ENCODE data around the gene EGFL6.

The EGFL6 gene, protein sequence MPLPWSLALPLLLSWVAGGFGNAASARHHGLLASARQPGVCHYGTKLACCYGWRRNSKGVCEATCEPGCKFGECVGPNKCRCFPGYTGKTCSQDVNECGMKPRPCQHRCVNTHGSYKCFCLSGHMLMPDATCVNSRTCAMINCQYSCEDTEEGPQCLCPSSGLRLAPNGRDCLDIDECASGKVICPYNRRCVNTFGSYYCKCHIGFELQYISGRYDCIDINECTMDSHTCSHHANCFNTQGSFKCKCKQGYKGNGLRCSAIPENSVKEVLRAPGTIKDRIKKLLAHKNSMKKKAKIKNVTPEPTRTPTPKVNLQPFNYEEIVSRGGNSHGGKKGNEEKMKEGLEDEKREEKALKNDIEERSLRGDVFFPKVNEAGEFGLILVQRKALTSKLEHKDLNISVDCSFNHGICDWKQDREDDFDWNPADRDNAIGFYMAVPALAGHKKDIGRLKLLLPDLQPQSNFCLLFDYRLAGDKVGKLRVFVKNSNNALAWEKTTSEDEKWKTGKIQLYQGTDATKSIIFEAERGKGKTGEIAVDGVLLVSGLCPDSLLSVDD

DNA sequence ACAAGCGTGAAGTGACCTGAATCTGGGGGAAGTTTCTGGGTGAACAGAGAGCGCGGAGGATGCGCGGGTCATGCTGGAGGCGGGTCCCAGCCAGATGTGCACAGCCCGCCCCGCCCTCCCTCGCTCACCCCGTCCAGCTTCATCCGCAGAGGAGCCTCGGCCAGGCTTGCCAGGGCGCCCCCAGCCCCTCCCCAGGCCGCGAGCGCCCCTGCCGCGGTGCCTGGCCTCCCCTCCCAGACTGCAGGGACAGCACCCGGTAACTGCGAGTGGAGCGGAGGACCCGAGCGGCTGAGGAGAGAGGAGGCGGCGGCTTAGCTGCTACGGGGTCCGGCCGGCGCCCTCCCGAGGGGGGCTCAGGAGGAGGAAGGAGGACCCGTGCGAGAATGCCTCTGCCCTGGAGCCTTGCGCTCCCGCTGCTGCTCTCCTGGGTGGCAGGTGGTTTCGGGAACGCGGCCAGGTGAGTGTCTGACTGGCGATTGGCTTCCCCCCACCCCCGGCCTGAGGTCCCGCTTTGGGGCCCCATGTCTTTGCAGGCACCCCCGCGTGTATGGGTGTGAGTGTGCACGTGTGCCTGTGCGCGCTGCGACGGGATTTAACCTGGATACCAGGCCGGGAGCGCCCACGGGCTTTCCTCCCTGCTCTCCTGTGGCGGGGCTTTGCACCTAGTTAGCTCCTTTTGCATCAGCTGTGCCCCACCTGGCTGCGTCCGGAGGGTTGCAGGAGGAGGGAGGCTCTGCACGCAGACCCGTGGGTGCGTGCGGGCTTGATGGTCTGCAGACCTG is at the start of gene EGFL6:
Gene EGFL6, plus strand, starts transcription at position 123 of the 782 bp plus-strand sequence. Its CDS starts 261 bp downstream, at position 384.
- DNase-seq = peak; percentile 43

DNA sequence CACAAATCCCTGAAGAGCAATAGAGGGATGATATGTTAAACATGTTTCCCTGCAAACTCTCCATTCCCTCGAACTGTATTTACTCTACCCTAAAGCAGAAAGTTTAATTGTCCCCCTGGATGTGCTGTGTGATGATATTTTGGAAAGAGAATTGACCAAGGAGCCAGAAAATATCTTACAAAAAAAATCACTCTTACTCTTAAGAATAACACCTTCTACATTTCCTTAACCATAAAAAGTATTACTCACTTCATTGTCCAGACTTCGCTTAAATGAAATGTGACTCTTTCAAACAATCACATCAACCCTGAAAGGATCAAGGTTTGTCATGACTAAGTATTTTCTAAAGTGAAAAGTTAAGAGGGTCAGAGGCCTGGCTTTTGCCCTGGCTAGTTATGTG is 49.0 kb upstream of the EGFL6 start:
- no peak for DNase-seq

DNA sequence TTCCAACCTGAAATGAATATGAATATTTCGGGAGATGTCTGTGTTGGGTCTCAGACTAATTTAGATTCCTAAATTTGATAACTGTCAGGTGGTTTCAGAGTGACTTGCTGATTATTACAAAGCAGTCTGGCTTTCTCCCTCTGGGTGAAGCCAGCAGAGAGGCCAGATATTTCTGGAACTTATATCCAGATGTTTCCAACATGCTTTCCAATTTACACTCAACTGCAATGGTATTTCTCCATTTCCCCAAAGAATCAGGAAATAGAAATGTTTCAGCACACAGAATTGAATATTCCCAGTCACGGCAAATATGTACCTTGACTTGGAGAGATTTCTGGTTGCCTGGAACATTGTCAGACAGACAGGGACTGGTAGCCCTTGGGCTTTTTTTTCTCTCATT is 48.5 kb upstream of the EGFL6 start:
- DNase-seq = no peak

DNA sequence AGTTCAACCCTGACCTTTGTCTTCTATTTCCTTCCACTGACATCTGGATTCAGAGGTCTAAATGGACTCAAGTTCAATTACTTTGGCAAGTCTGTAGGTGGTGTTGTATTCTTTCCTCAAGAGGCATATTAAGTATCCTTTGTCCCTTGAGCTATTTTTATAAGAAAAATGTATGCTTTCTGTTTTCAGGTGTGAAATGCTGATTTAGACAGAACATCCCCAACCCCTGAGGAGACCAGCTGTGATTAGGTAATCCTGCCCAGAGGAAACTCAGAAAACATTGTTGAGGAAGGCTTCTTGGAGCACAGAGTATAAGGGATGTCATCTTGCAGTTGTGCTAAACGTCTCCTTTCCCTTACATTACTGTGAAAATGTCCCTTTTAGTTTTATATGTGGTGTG is 46.6 kb upstream of the EGFL6 start:
- no peak for DNase-seq

DNA sequence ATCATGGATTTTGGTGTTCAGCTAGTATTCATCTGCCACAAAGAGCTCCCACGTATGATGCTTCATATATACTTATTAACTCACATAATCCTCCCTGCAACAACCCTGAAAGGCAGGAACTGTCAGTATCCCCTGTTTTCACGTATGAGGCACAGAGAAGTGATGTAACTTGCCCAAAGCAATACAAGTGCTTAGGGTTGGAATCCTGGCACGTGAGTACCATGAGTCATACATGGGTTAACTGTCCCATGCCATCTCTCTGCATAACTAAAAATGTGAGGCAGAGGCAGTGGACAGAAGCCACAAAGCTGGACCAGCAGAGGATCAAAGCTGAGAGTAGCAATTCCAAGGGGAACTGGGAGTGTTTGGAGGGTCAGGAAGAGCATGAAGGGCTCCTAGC is 35.7 kb upstream of the EGFL6 start:
- DNase-seq = no peak

DNA sequence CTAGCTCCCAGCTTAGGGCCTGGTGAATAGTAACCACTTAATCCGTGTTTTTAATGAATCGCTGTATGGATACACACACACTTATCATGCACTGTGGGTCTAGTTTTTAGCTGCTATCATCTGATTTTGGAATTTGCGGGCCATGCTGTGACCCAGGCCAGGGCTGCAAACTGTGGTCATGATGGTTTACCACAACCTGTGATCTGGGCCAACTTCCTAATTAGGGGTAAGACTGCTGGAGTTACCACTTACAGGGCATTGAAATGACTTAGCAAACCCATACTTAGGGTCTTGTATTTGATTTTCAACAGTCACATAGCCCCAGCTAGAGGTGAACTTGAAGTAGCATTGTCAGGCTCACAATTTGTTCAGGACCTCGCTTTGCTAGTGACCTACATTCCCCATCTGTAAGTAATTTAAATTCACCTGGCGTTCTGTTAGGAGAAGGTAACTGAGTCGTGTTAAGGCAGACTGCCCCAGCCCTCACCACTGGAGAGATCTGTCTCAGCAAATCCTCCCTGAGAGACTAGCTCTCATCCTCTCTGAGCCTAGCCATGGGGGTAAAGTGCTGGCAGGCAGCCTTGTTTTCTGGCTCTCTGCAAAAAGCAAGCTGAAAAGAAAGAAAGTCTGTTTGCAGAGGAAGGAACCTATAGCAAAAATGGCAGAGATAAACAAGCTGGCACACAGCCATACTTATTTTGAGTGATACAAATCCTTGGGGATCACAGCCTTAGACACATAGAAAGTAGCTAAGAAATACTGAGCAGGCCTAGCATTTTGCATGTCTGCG is 33.8 kb upstream of the EGFL6 start:
- no peak for DNase-seq

DNA sequence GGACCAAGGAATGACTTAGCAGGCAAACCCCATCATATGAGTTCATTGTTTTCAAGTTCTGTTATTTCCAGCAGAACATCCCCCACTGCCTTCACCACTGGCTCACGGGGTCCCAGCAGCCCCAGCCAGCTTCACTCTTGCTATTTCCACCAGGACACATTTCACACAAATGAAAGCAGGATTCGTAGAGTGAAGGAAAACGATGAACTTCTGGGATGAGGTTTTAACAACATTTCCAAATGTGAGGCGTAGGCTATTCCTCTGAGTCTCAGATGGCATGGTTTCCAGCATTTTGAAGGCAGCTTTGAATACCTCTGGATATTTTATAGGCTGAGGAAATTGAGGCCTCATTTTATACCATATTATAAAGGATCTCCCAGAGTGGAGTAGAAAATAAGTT is 32.9 kb upstream of the EGFL6 start:
- DNase-seq = no peak

DNA sequence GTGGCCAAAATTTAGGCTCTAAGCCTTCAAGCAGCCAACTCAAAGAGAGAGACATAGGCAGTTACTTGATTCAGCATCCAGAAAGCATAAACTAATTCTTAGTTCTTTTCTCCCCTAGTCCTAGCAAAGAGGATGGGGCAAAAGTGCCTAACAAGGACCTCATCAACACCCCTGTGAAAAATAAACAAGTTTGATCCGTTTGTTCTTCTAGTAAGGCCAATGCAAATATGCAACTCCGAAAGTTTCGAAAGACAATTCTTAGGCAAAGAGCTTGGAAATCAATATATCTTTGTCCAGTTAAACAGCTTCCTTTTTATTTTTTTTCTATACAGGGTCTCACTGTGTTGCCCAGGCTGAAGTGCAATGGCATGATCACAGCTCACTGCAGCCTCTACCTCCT is 31.0 kb upstream of the EGFL6 start:
- no peak for DNase-seq

DNA sequence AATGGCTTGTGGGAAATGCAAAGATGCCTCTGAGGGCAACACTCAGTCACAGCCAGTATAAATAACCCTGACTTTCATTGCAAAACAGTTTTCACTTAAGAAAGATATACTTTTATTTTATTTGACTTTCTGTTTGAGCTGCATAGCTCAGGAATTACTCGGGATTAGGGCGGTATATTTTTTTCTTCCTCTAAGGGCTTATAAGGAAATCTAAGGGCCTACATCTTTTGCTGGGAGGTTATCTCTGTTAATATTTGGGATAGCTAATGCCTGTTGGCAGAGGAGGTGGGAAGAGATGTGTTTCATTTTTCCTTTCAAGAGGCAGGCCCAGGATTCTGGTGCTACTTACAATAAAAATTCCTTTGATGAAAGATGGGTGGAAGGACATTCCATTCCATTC is 28.8 kb upstream of the EGFL6 start:
- DNase-seq = no peak

DNA sequence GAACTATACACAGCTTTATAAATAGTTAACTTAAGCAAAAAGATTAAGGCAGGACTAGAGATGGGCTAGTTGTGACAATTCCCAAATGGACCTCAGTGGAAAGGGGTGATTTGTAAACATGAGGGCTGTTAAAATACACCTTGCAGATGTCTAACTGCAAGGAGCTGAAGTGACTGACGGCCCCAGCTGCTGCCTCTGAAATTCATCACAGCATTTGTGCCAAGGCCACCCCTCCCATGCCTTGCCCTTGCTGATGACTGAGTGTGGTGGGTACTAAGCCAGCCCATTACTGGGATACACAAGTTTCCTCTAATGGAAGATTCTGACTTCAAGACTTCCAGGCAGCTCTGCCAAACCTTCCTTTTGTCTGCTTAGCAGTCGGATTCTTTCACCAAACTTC is 23.7 kb upstream of the EGFL6 start:
- DNase-seq = no peak

DNA sequence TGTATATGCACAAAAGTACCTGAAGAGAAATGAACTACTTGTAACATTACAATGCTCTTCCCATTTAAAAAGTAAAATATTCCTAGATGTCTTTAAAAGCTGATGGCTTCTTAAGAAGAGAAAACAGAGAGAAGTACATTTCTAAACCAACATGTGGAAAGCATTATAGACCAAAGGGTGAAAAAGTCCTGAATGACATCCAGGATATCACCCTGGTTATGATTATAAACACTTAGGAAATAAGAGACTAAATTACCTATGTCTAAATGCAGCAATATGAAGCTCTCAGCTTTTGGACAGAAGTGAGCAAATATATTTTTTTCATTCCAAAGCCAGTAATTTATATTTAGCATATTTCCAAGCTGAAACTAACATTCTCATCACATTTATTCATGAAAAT is 21.7 kb upstream of the EGFL6 start:
- DNase-seq = no peak

DNA sequence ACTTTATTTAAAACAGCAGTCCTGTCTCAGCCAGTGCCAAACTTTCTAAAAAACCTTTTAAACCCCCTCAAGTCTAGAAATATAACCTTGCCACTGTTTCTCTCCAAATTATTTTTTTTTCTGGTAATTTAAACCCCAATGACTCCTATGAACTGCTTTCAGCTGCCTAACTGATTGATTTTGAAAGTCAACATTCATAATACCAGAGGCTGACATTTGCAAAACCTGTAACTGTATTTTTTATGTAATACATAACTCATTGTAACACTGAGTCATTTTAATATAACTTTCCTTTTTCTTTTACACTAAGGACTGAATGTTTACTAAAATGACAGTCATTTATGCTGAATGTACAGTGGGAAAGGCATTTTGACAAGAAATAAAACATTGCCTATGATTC is 19.1 kb upstream of the EGFL6 start:
- DNase-seq = no peak

DNA sequence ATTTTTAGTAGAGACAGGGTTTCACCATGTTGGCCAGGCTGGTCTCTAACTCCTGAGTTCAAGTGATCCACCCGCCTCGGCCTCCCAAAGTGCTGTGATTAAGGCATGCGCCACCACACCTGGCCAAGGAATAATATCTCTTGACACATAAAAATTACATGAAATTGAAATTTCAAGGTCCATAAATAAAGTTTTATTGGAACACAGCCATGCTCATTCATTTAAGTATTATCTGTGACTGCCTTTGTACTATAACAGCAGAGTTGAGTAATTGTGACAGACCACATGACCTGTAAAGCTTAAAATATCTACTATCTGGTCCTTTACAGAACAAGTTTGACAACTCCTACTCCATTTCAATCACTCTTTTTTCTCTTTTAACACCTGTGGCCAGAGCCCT is 17.8 kb upstream of the EGFL6 start:
- DNase-seq = no peak

DNA sequence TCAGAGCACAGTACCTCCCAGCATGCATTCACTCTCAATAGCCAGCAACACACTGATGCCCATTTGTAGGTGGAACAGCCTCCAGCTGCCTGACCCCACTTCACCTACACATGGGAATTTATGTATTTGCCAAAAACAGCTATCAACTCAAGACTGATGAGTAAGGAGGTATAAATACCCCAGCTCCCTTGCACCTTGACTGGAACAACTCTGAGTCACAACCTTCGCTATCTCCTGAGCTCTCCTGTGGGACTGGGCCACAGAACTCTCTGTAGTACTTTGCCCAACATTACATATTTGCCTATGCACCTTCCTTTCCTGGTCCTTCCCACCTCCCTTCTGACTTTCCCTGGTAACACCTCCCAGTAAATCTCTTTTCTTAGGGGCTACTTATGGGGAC is 16.5 kb upstream of the EGFL6 start:
- DNase-seq = no peak

DNA sequence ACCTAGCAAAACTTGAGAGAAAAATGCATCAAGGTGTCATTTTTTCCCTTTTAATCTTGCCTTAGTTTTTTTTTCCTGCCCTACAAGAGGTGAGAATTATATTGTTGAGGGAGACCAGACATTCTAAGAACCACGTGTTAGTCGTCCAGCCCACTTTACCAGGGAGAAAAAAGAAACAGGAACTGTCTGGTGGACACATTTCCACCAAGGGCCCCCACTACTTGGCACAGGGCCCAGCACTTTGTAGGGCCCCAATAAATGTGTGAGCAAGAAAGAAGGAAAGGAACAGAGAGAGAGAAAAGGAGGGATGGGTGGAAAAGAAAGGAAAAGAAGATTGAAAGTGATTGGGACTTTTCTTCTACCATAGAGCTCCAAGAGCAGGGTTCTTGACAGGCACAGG is 3.9 kb upstream of the EGFL6 start:
- DNase-seq = no peak

DNA sequence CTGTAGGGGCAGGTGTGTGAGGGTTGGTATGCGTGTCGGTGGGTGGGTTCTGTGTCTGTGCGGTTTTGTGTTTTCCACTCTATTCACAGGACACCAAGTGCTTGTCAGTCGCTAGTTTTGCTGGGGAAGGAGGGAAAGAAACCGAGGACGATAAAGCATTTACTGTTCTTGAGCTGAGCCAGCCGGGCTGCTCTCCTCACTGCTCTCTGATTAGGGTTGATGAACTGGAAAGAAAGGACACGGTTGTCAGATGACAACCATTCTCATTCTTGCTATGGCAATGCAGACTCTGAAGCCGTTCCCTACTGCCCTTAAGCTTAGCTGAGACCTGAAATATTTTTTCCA is 832 bp downstream of the EGFL6 start:
- no peak for DNase-seq

DNA sequence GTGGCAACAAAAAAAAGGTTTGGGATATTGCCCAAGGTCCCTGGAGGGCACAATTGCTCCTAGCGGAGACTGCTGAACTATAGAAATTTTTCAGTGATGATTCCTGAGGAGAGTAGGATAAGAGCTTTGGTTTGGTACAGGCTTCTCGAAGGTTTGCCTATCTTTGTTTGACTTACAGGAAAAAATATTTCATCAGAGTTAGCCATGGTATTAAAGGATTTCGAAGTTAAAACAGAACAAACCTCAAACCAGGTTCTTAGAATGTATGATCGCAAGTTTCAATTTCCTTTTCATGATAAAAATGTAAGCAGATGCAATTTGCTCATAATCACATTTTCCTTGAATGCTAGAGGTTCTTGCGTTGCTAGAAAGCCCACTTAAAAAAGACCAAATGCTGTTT is 1.7 kb downstream of the EGFL6 start:
- DNase-seq = no peak

DNA sequence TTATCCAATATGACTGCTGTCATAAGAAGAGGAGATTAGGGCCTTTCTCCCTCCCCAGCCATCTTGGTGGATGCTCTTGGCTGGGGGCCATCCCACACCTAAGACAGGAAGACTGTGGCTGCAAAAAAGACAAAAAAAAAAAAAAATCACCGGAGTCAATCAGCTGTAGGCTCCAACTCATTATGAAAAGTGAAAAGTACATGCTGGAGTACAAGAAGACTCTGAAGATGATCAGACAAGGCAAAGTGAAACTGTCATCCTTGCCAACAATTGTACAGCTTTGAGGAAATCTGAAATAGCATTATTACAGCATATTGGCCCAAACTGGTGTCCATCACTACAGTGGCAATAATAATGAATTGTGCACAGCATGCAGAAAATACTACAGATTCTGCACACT is 5.2 kb downstream of the EGFL6 start:
- no peak for DNase-seq

DNA sequence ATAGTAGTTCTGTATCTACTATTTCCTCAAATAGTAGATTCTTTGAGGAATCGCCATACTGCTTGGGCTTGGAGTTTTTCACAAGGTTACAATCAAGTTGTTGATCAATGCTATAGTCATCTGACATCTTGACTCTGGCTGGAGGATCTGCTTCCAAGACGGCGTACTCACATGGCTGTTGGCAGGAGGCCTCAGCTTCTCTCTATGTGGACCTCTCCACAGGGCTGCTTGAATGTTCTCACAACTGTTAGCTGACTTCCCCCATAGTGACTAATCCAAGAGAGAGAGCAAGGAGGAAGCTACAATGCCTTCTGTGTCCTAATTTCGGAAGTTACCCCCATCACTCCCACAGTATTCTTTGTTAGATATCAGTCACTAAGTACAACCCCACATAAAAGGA is 10.3 kb downstream of the EGFL6 start:
- no peak for DNase-seq

DNA sequence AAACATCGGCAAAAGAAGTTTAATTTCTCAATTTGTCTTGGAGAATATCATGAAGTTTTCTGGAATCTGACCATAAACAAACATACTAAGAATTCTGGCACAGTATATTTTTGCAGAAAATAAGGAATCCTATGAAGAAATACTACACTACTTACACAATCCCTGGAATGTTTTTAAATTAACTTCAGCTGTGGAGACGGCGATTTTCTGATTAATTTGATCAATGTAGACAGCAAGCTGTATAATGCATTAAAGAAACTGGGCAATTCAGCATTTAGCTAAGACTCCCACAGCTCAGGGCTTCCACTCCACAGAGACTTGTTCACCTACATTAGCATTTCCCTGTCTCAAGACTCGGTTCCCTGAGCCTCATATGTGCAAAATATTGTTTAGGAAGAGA is 12.2 kb downstream of the EGFL6 start:
- no peak for DNase-seq

DNA sequence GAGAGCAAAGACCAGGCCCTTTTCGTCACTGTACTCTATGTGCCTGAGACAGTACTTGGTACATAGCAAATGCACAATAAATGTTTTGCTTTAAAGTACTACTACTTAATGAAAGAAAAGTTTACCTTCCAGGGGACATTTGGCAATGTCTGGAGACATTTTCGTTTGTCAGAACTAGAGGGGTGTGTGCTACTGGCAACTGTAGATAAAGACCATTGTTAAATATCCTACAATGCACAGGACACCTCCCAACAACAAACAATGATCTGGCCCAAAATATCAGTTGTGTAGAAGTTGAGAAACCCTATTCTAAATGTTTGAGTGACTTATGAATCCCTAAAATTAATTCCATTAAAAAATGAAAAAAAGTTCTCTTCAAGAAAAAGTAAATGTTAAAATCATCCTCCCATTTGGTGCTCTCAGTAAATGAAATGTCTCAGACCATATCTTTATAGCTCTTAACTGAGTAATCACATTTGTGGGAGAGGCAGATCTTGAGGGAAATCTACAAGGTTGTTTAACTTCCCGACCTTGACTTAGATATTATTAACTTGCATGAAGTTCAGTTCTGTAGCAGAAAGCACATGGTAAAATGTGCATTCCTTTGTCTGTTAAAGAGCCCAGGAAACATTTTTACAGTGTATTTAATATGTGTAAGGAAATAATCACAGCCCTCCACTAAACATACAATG is 18.5 kb downstream of the EGFL6 start:
- no peak for DNase-seq

DNA sequence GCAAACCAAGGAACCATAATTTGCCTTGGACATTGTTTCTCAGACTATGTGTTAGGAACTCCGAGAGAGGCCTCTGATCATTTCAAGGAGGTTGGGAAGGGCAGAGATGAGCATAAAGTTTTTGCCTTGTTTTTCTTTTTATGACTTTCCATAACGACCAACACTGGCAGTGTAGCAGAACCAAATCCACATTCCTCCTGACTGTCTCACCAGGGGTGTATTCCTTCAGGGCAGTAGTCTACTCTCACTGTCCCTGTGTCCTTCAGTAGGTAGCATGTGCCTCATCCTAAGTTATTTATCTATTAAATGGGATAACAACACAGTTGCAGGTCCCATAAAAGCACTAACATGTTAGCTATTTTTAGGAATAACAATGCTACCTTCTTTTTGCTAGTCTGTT is 20.8 kb downstream of the EGFL6 start:
- DNase-seq = no peak

DNA sequence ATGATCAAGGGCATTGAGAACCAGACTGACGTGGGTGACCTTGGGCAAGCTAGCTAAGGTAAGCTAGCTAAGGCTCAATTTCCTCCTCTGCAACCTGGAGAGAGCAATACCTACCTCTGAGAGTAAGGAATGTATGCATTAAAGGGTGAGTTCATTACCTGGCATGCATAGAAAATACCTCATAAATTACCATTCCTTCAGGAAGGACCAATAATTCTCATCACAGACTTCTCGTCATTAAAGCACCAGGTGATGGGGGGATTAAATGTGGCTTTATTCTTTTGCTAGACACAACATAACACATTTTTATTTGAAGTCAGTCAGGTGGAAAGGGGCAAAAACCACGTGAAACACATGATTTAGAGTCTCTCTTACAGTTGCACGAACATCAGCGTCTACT is 21.5 kb downstream of the EGFL6 start:
- no peak for DNase-seq
